NCI-H128 (cell line): Measurements from ENCODE around the gene PHOX2B.

Source experiments
- DNase-seq: peaks from one replicate; lab custom pipeline; 2025; ENCODE audit not compliant: unreplicated experiment; lab: John Stamatoyannopoulos, UW

PHOX2B gene

GRCh38 chr4:41748571-41749475 is at the start of gene PHOX2B:
Gene PHOX2B (minus strand): TSS chr4:41748725. CDS start chr4:41748610, 115 bp downstream.
- DNase-seq: no peak

GRCh38 chr4:41797260-41797659 is 48.7 kb upstream of the PHOX2B start:
- no peak for DNase-seq

- DNase-seq: no peak
Measured at GRCh38 chr4:41796545-41797210, 48.2 kb upstream of the PHOX2B start.

GRCh38 chr4:41795796-41796385 is 47.4 kb upstream of the PHOX2B start:
- DNase-seq: no peak

- DNase-seq: no peak
Measured at GRCh38 chr4:41792166-41792565, 43.6 kb upstream of the PHOX2B start.

GRCh38 chr4:41791557-41791956 is 43.0 kb upstream of the PHOX2B start:
- no peak for DNase-seq

DNA sequence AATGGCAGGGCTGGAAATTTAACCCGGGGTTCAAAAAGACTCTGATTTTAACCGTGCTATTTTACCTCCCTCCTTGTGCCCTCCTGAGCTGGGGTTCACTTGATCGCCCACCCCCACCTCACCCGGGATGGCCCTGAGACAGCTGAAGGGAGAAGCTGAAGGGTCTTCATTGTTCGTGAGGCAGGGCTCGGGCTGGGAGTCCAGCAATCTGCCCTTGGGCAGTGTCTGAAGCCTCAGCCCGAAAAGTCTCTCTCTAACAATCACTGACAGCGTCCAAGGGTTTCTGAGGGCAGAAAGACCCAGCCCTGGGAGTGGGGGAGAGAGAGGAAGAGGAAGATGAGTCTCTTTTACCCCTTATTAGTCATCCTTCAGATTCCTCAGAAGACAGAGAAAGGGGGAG is 39.4 kb upstream of the PHOX2B start:
- no peak for DNase-seq

DNA sequence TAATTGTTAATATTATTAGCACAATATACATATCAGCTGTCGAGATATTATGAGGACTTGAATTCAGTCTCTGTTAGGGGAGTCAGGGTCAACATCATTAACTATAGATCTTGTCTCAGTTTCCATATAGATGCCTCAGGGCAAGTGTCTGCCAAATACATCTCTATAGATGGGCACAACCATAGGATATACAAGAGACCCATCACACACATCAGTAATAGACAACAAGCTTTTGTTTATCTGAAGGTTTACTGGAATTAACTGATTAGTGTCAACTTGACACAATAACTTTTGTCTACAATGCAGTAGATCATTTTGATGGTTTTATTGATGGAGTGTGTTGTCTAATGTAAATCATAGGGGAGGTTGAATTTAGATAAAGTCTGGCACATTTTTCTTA is 37.1 kb upstream of the PHOX2B start:
- DNase-seq: no peak

DNA sequence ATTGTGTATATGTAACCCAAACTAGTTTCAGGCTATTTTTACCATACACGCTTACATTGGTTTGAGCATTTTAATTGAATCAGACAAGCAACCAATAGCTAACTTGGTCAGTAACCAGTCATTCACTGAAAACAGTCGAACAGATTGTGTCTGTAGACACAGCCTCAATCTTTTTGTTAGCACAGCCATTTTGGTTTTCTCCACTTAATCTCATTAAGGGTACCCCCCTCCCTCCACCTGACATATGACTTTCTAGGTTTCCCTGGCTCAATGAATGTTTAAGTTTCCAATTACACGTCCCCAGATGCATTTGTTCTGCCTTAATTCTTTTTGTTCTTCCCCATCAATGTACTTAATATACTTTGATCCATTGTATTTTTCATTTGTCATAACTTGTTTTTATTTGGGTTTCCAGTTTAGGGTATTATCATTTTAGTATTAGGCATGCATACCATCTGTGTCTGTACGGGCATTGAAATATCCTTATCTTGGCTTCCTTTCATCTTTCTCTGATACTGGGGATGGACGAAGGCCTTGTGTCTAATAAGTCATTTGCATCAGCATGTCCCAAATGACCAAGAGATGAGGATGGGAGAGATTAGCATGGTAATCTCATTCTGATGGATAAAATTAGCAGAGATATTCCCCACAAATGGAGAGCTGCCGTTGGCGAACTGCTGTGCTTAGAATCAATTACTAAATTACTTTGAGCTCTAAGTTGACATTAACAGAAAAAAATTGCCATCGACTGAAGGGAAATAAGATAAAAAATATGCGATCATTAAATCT is 35.9 kb upstream of the PHOX2B start:
- DNase-seq: no peak

- DNase-seq: no peak
Measured at GRCh38 chr4:41776466-41776865, 27.9 kb upstream of the PHOX2B start.

GRCh38 chr4:41763729-41764128 is 15.2 kb upstream of the PHOX2B start:
- DNase-seq: no peak

DNA sequence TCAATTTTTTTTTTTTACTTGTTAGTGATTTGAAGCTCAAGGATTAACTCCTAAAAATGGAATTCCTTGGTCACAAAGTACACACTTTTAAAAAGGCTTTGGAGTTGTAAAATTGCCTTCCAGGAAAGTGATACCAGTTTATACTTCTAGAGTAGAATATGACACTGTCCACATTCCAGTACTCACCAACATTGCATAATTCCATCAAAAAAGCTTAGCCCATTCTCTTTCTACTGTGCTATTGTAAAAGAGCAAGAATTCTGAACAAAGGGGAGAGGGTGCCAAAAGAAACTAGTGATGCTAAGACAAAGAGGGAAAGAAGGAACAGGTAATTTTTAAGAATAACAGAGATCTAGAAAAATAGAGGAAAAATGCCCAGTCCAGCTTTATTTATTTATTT is 10.4 kb upstream of the PHOX2B start:
- no peak for DNase-seq

DNA sequence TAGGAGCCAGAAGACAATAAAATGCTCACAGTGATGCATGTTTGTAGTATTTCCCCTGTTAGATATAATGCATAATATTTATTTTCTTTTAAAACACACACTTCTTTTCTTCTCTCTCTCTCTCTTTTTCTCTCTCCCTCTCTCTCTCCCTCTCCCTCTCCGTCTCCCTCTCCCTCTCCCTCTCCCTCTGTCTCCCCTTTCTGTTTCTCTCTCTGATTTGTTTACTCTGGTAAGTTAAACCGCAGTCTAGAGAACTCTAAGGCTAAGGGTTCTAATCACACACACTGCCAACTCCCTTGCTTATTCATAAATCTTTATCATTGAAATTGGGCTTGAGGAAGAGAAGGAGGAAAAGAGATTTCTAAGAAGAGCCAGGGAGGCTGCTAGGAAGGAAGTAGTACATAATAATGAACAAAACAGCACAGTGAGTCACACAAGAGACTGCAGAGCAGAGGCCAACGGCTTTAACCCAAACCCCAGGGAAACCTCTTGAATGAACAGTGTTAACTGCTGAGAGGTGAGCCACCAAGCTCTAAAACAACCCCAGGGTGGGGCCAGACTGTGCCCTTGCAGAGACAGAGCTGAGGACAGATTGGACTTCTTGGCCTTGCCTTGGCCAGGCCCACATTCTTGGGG is 9.1 kb upstream of the PHOX2B start:
- DNase-seq: no peak

GRCh38 chr4:41753942-41754341 is 5.4 kb upstream of the PHOX2B start:
- DNase-seq: no peak

DNA sequence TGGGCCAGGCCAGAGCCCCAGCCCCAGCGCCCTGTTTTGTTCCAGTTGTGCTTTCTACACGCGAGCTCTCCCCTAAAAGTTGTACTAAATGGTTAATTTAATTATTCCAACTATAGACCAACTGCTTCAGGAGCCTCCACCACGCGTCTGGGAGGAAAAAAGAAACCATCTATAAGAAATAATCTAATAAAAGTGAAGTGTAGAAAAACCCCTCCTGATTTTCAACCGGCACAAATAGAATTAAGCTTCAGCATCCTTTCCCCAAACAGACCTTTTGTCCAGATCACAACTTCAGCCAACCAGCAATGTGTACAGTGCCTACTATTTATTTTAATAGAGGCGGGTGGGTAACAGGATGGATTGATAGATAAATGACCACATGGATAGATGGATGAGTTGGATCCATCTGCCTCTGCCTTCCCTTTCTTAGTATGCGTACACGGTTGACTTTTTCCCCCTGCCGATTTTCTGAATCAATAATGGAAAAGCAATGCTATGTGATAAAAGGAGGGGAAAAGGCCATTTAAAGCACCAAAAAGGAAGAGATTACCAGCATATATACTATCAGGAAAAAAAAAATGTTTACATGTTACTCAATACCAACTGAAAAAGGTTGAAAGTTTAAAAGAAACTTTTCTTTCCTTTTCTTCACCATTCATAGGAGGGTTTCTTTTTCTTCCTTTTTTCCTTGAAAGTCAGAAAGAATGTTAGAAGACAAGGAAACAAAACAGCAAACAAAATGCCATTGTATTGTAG is 3.7 kb upstream of the PHOX2B start:
- DNase-seq: no peak

GRCh38 chr4:41751449-41752061 is 3.0 kb upstream of the PHOX2B start:
- DNase-seq: no peak

DNA sequence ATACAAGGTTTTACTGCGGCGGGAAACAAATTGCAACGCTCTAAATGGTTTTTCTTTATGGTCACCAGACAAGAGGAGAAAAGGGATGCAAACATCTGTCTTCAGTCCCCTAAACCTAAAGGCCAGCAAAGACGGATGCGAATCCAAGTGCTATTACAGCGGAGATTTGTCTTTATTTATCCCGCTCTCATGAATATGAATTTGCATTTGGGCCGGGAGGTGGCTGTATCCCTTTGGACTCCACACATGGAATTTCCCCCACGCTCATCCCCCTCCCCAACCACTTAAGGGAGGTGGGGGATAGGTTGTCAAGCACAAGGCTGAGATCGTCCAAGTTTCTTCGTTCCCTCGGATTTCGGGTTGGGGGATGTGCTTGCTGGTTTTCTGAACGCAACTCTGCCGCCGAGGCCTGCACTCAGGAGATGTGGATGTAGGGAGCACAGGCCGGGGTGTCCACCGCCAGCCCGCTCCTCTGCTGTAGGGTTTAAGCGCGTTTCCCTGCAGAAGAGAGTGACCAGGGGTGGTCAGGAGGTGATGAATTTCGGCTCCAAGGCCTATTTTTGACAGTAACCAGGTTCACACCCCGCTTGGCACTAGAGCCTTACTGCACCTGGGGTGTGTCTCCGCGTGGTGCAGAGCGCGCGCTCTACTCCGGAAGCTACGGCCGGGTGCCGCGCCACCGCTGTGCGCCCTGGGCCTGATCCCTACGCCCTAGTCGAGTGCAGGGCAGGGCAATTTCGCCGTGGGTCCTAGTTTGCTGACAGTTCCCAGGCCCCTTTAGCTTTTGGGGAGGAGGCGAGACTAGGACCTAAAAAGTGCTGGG is 2.3 kb upstream of the PHOX2B start:
- no peak for DNase-seq

GRCh38 chr4:41750121-41750625 is 1.6 kb upstream of the PHOX2B start:
- no peak for DNase-seq

GRCh38 chr4:41749631-41750039 is 1.1 kb upstream of the PHOX2B start:
- no peak for DNase-seq
